HG03175 (cell line): ENCODE measurements around the gene SH3BP5.

Source experiments
- ATAC-seq: cut with Tn5 transposase; IDR thresholded peaks from one replicate; pipeline ENCODE4 v1.9.1; 2021; ENCODE audit warnings: mild to moderate bottlenecking, moderate library complexity; ENCODE audit not compliant: unreplicated experiment

SH3BP5 gene

DNA sequence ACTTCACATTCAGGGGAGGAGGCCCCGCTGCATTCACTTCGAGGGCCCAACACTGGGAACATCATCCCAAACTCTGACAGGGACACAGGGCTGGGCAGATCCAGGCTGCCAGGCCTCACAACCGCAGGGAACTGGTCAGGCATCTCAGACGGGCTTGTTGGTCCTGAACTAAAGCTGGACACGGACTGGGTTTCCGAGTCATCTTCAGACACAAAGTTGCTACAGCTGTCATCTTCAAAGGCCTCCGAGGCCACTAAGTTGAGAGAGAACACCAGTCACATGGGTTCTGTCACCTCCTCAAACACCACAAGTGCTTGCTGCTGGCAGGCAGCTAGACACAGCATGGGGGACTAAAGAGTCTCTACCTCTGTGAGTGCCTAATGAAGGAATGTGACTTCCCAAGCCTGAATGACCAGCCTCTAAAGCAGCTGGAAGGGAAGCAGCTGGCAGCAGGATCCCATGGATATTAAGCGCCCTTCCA is 75.5 kb downstream of the SH3BP5 start:
- ATAC-seq: no peak

DNA sequence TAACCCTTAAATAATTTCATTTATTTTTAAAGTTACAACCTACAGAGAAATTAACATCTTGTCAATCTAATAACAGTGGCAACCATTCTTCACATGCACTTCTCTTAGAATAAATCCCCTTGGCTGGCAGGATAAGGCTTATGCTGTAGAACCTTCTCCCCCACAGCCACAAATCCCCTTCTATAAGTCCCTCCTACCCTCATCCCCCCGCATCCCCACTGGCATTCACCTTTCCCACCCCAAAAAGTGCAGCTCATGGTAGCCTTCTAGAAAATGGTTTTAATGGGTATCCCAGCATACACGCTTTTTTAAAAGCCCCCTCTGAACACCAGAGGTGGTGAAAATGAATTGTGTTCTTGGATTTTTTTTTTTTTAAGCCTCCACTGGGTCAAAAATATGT is 77.2 kb downstream of the SH3BP5 start:
- no peak for ATAC-seq

DNA sequence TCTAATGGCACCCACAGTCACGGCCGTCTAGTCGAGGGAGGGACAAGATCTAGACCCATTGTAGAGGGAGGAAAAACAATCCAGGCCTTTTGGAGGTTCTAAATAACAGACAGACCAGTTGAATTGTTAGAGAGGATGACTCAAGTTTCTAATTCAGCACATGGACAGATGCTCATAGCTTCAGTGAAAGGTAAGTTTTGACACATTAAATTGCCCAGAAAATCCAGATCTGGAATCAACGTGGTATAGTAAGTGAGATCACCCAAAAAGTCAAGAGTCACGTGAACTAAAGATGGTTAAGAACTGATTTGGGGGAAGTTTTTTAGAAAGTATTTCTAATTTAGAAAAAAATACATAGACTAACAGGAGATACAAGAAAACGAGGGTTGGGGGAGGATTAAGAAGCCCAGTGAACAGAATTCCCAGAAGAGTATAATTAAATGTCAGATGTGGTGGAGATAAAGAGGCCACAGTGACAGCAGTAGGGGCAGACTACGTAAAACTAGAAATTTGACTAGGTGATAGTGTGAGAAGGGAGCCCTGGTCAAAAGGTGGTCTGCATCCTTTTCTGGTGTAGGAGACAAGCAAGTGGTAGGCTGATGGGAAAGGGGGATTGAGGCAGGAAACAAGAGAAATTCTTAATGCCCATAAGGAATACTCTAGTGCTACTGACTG is 79.2 kb downstream of the SH3BP5 start:
- no peak for ATAC-seq

DNA sequence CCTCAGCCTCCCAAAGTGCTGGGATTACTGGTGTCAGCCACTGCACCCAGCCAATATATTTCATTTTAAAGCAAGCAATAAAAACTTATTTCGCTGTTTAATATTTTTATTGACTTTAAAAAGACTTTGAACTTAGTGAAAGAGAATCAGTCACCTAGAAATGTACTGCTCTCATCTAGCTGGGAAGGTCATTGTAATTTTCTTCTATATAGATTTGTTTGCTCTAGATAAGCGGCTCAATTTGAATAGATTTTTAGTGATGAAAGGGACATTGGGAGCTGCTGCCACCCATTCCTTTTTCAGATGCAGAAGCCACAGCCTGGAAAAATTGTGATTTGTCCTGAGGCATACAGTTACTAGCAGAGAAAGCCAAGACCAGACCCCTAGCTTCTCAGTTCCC is 86.2 kb downstream of the SH3BP5 start:
- ATAC-seq: no peak

DNA sequence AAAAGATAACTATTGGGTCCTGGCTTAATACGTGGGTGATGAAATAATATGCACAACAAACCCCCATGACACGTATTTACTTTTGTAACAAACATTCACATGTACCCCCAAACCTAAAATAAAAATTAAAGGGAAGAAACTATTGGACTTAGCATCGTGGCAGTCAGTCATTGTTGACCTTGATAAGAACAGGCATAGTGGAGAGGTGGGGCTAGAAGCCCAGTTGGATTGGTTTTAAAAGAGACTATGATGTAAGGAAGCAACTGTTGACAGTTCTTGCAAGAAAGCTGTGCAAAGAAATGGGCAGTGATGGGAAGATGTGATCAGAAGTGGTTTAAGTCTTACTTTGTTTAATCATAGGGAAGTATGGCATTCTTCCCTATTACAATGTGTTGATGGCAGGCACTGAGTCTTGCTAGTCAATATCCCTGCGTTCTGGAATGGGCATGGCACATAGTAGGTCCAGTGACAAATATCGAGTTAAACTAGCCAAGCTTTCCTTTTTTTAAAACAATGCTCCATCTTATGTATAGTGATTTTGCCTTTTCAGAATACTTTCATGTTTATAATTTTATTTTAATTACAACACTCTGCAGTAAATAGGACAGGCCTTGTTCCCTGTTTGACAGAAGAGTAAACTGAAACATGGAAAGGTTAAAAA is 88.4 kb downstream of the SH3BP5 start:
- no peak for ATAC-seq

DNA sequence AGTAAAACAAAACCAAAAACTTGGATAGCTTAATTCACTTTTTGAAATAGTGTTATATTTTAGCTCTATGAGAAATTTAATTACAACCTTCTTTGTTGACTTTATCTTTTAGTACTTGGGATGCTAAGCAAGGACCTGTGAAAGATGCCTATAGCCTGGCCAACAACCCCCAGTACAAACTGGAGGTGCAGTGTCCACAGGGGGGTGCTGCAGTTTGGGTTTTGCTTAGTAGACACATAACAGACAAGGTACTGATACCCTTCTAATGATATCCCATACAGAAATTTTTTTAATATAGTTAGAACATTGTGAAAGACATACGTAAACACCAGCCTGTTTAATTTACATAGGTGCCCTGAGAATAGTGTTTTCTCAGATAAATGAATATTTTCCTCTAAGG is 91.0 kb downstream of the SH3BP5 start:
- ATAC-seq: no peak

DNA sequence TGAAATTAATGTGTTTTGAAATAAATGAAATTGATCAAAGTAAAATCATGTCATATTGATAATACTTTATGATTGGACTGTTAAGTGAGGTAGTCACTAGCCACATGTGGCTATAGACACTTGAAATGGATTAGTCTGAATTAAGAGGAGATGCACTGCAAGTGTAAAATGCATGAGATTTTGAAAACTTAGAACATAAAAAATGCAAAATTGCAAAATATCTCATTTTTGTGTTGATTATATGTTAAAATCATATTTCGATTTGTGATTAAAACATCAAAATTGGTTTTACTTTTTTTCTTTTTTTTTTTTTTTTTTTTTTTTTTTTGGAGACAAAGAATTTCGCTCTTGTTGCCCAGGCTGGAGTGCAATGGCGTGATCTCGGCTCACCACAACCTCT is 103.1 kb downstream of the SH3BP5 start:
- no peak for ATAC-seq

DNA sequence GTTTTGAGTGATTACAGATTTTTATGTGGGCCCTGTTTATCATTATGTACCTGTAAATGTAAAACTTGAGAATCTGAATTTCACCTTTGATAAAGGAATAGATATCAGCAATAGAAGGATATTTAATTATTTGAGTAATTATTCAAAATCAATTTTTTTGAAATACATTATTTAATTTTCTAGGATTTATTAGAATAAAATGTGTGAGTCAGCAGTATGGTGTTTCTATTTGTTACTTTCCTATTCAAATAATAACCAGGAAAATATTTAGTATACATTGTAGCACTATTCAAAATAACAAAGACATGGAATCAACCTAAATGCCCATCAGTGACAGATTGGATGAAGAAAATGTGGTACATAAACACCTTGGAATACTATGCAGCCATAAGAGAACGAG is 104.2 kb downstream of the SH3BP5 start:
- no peak for ATAC-seq

DNA sequence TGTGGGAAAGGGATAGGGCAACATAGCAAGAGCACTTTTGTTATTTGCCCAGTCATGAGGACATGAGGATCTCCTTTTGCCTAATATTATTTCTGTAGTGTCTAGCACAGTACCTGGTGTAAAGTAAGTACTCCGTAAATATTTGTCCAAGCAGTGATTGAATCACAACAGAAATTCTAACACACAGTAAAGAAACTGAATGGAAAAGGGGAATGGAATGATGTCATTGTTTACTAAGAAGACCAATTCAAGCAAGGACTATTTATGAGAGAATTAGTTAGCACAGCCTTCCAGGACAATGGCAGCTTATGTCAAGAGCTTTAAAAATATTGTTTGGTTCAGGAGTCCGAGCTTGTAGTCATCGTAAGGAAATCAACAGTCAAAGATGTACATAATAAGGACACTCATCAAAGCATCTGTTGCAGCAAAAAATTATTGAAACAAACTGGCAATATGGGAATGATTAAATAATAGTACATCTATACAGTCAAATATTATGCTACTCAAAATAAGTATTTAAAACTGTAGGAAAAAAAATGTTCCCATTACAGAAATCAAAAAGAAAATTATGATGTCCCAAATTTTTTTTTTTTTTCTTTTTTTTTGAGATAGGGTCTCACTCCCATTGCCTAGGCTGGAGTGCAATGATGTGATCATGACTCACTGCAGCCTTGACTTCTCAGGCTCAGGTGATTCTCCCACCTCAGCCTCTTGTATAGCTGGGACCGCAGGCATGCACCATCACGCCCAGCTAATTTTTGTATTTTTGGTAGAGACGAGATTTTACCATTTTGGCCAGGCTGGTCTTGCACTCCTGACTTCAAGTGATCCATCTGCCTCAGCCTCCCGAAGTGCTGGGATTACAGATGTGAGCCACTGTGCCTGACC is 108.5 kb downstream of the SH3BP5 start:
- ATAC-seq: no peak

DNA sequence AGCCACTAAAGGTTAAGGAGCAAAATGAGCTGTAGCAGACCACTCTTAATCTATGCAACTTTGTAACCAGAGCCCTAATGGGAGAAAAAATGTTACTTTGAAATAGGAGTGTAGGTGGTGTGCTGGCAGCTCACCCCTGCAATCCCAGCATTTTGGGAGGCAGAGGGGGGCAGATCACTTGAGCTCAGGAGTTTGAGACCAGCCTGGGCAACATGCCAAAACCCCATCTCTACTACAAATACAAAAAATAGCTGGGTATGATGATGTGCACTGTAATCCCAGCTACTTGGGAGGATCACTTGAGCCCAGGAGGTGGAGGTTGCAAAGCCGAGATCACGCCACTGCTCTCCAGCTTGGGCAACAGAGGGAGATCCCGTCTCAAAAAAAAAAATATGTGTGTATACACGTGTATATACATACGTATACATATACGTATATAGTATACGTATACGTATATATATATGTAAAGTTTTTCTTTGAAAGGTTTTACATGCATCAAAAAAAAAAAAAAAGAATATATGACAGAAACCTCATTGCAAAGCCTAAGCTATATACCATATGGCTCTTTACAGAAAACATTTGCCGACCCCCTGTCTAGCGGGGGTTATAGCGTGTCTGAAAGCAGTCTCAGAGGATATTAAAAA is 110.7 kb downstream of the SH3BP5 start:
- ATAC-seq: no peak

DNA sequence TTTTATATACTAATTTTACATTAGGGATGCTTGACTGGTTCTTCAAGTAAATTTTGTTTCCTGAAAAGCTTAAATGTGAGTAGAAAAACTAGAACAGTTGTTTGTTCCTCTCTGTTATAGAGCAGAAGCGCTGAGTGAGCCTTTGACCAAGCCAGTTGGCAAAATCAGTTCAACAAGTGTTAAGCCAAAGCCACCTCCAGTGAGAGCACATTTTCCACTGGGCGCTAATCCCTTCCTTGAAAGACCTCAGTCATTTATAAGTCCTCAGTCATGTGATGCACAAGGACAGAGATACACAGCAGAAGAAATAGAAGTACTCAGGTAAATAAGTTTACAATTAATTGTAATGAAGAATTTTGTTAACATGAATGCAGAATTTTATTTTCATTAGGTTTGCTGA is 111.7 kb downstream of the SH3BP5 start:
- ATAC-seq: no peak

DNA sequence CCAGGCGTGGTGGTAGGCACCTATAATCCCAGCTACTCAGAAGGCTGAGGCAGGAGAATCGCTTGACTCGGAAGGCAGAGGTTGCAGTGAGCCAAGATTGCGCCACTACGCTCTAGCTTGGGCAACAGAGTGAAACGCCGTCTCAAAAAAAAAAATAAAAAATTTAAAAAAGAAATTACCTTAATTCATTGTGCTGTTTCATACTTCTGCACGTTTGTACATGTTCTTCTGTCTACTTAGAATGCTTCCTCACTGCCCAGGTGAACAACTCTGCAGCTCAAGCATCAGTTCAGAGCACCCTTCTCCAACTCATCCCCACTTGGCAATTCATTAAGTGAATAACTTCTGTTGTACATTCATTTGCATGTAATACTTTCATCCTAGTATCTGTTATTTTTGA is 112.3 kb downstream of the SH3BP5 start:
- no peak for ATAC-seq

DNA sequence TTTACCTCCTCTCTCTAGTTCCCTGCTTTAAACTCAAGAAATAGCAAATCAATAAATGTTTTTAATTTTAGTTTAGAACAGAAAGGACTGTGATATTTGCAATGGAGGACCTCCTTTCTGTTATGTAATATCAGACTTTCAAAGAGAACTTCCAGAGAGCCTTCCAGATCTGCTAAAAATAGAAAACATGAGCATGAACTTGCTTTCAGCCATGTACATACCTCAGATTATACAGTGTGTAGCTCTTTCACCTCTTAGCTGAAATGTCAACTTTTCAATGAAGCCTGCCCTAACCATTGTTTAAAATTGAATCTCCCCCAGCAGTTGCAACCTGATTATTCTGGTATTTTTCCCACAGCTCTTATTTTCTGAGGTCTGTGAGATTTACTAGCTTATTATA is 113.7 kb downstream of the SH3BP5 start:
- ATAC-seq: no peak

DNA sequence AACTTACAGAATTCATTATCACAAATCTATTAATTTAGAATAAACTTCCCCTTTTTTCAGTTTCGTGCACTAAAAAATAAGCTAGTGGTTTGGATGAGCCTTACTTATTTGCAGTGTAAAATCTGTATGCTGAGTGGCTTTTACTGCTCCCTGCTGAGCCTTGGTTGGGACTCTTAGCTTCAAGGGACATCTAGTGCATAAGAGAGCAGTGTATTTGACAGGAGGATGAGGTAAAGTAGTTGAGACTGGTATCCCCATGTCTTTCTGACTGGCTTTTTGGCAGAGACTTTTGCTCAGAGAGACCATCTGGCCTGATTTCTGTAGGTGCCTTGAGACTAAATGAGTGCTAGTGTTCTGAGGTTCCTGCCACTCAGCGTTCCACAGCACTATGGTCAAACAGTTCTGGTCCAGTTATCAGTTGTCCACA is 114.5 kb downstream of the SH3BP5 start:
- no peak for ATAC-seq

DNA sequence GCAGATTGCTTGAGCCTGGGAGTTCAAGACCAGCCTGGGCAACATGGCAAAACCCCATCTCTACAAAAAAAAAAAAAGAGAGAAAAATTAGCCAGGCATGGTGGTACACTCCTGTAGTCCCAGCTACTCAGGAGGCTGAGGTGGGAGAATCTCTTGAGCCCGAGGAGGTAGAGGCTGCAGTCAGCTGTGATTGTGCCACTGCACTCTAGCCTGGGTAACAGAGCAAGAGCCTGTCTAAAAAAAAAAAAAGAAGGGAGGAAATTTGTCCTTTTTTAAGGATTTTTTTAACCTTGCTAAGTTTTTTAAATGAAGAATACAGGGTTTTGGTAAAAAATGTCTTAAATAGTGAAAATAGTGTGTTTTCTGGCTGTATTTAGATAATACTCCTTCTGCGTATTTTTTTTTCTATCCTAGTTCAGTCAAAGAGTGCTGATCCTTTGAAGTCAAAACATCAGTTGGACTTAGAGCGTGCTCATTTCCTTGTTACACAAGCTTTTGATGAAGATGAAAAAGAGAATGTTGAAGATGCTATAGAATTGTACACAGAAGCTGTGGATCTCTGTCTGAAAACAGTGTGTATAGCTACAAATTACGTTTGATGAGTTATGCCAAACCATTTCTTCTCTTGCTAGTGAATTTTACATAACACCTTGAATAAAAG is 115.2 kb downstream of the SH3BP5 start:
- no peak for ATAC-seq

DNA sequence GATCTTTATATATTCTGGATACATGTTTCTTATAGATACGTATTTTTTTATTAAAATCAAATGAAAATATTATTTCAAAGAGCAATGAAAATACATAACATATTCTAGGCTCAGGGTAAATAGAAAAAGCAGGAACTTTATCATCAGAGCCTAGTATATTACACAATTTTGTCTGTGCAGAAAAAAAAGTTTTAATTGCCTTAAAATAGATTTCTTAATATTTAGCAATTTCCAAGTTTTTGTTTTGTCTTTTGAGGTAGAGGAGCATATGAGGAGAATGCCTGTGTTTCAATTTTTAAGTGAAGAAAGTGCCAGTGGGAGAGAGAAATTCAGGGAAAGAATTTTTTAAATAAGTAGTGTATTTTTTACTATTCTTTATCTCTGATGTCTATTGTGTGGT is 115.9 kb downstream of the SH3BP5 start:
- no peak for ATAC-seq

DNA sequence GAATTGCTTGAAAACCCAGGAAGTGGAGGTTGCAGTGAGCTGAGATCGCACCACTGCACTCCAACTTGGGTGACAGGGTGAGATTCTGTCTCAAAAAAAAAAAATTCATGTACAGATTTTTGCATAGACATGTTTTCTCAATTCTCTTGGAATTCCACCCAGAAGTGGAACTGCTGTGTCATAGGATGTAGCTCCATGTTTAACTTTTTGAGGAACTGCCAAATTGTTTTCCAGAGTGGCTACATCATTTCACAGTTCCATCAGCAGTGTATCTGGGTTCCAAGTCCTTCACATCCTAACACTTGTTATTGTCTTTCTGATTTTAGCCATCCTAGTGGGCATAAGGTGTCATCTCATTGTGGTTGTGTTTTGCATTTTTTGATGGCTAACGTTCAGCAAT is 116.4 kb downstream of the SH3BP5 start:
- no peak for ATAC-seq

DNA sequence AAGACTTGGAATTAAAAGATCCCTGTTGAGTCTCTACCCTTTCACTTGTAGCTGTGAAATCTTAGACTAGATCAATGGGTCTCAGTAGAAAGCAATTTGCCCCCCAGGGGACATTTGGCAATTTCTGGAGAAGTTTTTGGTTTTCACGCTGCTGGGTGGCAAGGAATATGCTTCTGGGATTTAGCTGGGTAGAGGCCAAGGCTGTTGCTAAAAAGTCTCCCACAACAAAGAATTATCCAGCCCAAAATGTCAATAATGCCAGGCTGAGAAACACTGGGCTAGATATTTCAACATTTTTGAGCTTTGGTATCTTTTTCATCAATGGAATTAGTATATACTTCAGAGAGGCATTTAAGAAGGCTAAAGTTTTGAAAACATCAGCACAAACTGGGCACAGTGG is 117.6 kb downstream of the SH3BP5 start:
- no peak for ATAC-seq

DNA sequence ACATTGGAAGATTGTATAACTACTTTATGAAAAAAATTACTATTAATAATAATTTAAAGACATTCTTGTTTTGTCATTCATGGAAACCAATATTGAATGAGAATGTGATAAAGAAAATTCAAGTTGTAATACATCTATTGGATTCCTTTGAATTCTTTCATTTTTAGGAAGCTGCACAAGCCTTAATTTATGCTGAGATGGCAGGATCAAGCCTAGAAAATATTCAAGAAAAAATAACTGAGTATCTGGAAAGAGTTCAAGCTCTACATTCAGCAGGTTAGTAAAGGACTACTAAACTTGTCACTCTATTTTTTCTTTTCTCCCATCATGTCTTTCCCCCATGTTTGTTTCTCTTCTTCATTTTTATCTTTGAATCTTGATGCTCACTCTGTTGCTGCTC is 120.4 kb downstream of the SH3BP5 start:
- ATAC-seq: no peak

DNA sequence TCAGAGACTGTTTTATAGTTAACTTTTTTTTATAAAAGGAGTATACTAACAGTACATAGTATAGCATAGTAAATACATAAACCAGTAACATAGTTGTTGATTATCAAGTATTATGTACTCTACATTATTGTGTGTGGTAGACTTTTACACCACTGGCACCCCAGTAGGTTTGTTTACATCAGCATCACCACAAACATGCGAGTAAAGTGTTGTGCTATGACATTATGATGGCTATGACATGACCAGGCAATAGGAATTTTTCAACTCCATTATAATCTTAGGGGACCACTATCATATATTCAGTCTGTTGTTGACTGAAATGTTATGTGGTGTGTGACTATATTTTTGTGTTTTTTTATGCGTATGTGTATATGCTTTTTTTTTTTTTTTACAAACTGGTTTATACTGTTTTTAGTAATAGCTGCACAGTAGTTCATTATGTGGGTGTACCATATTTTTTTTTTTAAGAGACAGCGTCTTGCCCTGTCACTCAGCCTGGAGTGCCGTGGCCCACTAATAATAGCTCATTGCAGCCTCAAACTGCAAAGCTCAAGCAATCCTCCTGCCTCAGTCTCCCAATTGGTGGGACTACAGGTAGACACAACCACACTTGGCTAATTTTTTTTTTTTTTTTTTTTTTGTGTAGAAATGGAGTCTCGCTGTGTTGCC is 124.4 kb downstream of the SH3BP5 start:
- ATAC-seq: no peak
